Gastroesophageal sphincter (tissue), 3 donors: ENCODE data around the gene IFFO2.

Source experiments
- EP300 ChIP-seq: sonication (generic); formaldehyde crosslinking; IDR thresholded peaks from one replicate; pipeline ENCODE4 v1.6.1; 2017; ENCODE audit warnings: antibody characterized with exemption, mild to moderate bottlenecking
- TF ChIP-seq, protein P1 (sequence below), 4 experiments: fragments of 200-600 bp in 2 of 4; fragments of 450-650 bp in 2 of 4; sonication (generic) in 1 of 4; IDR thresholded peaks; one replicate each; pipeline ENCODE4 v1.5.1; 2017 to 2019; ENCODE audit warnings: antibody characterized with exemption in 4 of 4, mild to moderate bottlenecking in 2 of 4, moderate library complexity in 2 of 4

DNA sequence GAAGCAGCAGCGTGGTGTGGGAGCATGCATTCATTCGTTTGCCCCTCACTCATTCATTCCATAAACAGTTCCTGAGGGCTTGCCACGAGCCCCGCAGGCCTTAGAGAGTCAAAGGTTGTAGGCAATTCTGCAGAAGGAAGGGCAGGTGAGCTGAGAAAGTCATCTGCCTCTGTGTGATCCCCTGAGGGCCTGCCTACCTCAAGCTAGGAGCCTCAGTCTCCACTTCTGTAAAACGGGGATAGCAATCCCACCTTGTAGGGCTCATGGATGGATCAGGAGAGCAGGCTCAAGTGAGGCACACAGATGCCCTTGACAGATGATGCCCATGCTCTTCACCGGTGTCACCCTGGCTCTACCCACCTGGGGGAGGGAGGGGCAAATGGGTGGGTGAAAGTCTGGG lies 27.5 kb downstream of the IFFO2 start:
- TF ChIP-seq, protein P1, sequence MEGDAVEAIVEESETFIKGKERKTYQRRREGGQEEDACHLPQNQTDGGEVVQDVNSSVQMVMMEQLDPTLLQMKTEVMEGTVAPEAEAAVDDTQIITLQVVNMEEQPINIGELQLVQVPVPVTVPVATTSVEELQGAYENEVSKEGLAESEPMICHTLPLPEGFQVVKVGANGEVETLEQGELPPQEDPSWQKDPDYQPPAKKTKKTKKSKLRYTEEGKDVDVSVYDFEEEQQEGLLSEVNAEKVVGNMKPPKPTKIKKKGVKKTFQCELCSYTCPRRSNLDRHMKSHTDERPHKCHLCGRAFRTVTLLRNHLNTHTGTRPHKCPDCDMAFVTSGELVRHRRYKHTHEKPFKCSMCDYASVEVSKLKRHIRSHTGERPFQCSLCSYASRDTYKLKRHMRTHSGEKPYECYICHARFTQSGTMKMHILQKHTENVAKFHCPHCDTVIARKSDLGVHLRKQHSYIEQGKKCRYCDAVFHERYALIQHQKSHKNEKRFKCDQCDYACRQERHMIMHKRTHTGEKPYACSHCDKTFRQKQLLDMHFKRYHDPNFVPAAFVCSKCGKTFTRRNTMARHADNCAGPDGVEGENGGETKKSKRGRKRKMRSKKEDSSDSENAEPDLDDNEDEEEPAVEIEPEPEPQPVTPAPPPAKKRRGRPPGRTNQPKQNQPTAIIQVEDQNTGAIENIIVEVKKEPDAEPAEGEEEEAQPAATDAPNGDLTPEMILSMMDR (IDR thresholded peaks at IDR 0.05): no peak
- no peak for TF ChIP-seq EP300
